ENCODE results near the gene AUTS2. TPM values are rescaled to one million over a fixed set of nuclear protein-coding genes. Genes with fewer than 3 reads are reported as not detected.

The AUTS2 gene
- total and polyA plus RNA-seq, 2 of the 8 experiments (the other 6 are each of a cell fraction or from before 2014, with no cell fraction given): 25.9 to 101 TPM

DNA sequence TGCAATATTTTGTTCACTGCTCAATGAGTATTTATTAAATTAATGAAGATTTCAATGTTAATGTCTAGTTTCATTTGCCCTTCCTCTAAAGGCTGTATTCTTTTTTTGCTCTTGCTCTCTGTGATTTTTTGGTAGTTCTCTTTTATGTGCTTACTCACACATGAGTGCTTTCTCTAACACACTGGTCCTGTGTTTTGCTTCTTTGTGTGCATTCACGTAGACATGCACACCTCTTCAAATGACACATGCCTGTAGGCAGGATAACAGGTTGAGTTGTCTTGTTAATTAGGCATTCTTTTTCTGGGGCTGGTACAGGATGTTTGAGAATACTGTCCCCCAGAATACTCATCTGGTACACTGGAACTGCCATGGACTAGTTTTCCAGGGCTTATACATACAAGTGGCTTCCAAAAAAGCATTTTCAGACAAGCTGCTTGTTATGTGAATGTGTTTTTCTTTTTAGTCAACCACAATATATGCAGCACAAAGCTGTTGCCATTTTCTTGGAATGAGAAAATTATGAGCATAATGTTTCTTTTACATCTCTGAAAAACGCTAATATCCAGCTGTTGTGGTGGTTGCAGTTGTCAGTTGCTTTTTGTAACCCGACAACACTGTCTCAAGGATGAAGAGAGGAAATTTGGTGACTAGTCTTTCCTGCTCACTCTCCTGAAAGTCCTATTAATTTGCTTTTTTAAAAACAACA, 416.4 kb downstream of the AUTS2 start (continued):
- TF ChIP-seq CHD7 (IDR thresholded peaks at IDR 0.05; ENCODE audit: insufficient replicate concordance, low read length): no peak
- no peak for TF ChIP-seq EGR1 (IDR thresholded peaks at IDR 0.05; ENCODE audit: borderline replicate concordance, low read depth, low read length)
- TF ChIP-seq TAF7 (optimal IDR thresholded peaks at IDR 0.05; ENCODE audit: borderline replicate concordance, low read depth, low read length): no peak
- no peak for TF ChIP-seq ATF3 (IDR thresholded peaks at IDR 0.05; ENCODE audit: insufficient read depth, low read depth, low read length)
- no peak for TF ChIP-seq TAF1 (IDR thresholded peaks at IDR 0.05; ENCODE audit: low read depth, low read length)
- TF ChIP-seq NRF1 (IDR thresholded peaks at IDR 0.05; ENCODE audit: low read depth, low read length): no peak
